Testis (tissue), 2 donors: ENCODE results near the gene PLCXD3.

ENCODE experiments used
- CTCF ChIP-seq, 3 experiments: fragments of 450-650 bp in 2 of 3; fragments of 200-600 bp in 1 of 3; sonication (generic) in 1 of 3; IDR thresholded peaks; one replicate each; pipeline ENCODE4 v1.5.1; 2016 to 2019; ENCODE audit warnings: antibody characterized with exemption in 3 of 3, mild to moderate bottlenecking in 2 of 3, moderate library complexity in 1 of 3
- POLR2A ChIP-seq: fragments of 450-650 bp; IDR thresholded peaks from one replicate; pipeline ENCODE4 v1.6.1; 2017; ENCODE audit warnings: antibody characterized with exemption, mild to moderate bottlenecking, moderate library complexity

DNA sequence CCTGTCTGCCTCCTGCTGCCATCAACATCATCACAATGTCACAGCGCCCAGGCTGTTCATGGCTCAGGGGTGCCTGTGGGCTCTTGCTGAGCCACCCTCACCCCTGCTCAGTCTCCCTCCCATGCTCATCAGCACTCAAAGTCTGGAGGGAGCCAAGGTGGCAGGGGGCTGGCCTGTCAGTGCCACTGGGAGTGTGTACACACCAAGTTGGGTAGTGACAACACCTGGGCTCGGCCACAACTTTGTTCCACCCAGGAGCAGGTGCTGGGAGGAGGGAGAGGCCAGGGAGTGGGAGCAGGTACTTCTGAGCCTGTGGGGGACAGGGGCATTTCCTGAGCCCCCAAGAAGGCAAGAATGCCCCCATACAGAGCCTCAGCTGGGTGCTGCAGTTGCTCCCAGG lies 219.6 kb downstream of the PLCXD3 start:
- TF ChIP-seq CTCF (IDR thresholded peaks at IDR 0.05) (no peak), POLR2A (no peak)
